GM12801 (cell line): ENCODE results near the gene TTLL7.

Source experiments
- CTCF ChIP-seq: IDR thresholded peaks from one replicate; pipeline ENCODE4 v1.5.1; 2011; ENCODE audit warnings: control low read depth; ENCODE audit not compliant: insufficient read length; ENCODE audit errors: extremely low read depth

The TTLL7 gene

GRCh38 chr1:84020151-84020550 is 21.2 kb upstream of the TTLL7 start:
- TF ChIP-seq CTCF = no peak

- no peak for TF ChIP-seq CTCF
Measured at GRCh38 chr1:84019217-84019616, 20.3 kb upstream of the TTLL7 start.

- TF ChIP-seq CTCF = no peak
Measured at GRCh38 chr1:84013708-84014107, 14.8 kb upstream of the TTLL7 start.

- no peak for TF ChIP-seq CTCF
Measured at GRCh38 chr1:84012018-84012417, 13.1 kb upstream of the TTLL7 start.

- no peak for TF ChIP-seq CTCF
Measured at GRCh38 chr1:84010136-84010535, 11.2 kb upstream of the TTLL7 start.

GRCh38 chr1:84008631-84009030 is 9.7 kb upstream of the TTLL7 start:
- no peak for TF ChIP-seq CTCF

GRCh38 chr1:84006591-84006990 is 7.7 kb upstream of the TTLL7 start:
- no peak for TF ChIP-seq CTCF

GRCh38 chr1:84001501-84001900 is 2.6 kb upstream of the TTLL7 start:
- no peak for TF ChIP-seq CTCF
